Subcutaneous adipose tissue (tissue), 4 donors: Measurements from ENCODE around the gene TMEM256. TPM values are rescaled to one million over a fixed set of nuclear protein-coding genes. Genes with fewer than 3 reads are reported as not detected.

Experiments
- CTCF ChIP-seq: fragments of 450-650 bp; IDR thresholded peaks from one replicate; pipeline ENCODE4 v1.5.1; 2016; ENCODE audit warnings: low read depth, mild to moderate bottlenecking, control low read depth, antibody characterized with exemption, moderate library complexity
- total RNA-seq, 4 donors: library from RNA; depleted of rRNA; stranded (reverse); fragments of >200 nt; gene quantifications; one replicate each; pipeline ENCODE4 v1.1.0, GENCODE V29; 2016

The TMEM256 gene
- total RNA-seq, 4 donors from 2014 or later = 76.7 to 134 (median 109) TPM

- no peak for TF ChIP-seq CTCF
These were observed 9.6 kb upstream of the TMEM256 start for GRCh38 chr17:7413346-7413985.

- TF ChIP-seq CTCF = no peak
These were observed 7.5 kb upstream of the TMEM256 start for GRCh38 chr17:7411427-7411750.

- TF ChIP-seq CTCF = no peak
These were observed 6.9 kb upstream of the TMEM256 start for GRCh38 chr17:7410634-7411426.

- no peak for TF ChIP-seq CTCF
These were observed 5.8 kb upstream of the TMEM256 start for GRCh38 chr17:7409716-7410115.

GRCh38 chr17:7408863-7409262 is 5.0 kb upstream of the TMEM256 start:
- TF ChIP-seq CTCF = no peak

- no peak for TF ChIP-seq CTCF
These were observed 4.4 kb upstream of the TMEM256 start for GRCh38 chr17:7408252-7408727.

GRCh38 chr17:7407485-7408251 is 3.8 kb upstream of the TMEM256 start, which contains the start of gene NLGN2:
Gene NLGN2 (plus strand): TSS chr17:7407845. CDS start chr17:7408256, 411 bp downstream.
- TF ChIP-seq CTCF = no peak
